NCI-H187 (cell line): ENCODE results near the gene SHROOM3.

ENCODE experiments used
- DNase-seq, 2 experiments: peaks; one replicate each; lab custom pipeline; 2025; lab: John Stamatoyannopoulos, UW

Gene SHROOM3

GRCh38 chr4:76781698-76782595, 346.9 kb downstream of the SHROOM3 start:
- peak; percentile 15 to 37 for DNase-seq

- DNase-seq, result no peak
Observed at GRCh38 chr4:76782837-76783236, 347.8 kb downstream of the SHROOM3 start.

GRCh38 chr4:76783836-76784235, 348.8 kb downstream of the SHROOM3 start:
- DNase-seq, result no peak

GRCh38 chr4:76784237-76784636, 349.2 kb downstream of the SHROOM3 start:
- no peak for DNase-seq

GRCh38 chr4:76787898-76788297, 352.9 kb downstream of the SHROOM3 start:
- no peak for DNase-seq

- no peak for DNase-seq
Observed at GRCh38 chr4:76790377-76790776, 355.3 kb downstream of the SHROOM3 start.

GRCh38 chr4:76791479-76791878, 356.4 kb downstream of the SHROOM3 start:
- DNase-seq, result no peak

GRCh38 chr4:76792418-76792817, 357.4 kb downstream of the SHROOM3 start:
- DNase-seq, result no peak

GRCh38 chr4:76795243-76795642, 360.2 kb downstream of the SHROOM3 start:
- no peak for DNase-seq

GRCh38 chr4:76799140-76799539, 364.1 kb downstream of the SHROOM3 start:
- DNase-seq, result no peak

GRCh38 chr4:76799718-76800117, 364.7 kb downstream of the SHROOM3 start:
- DNase-seq, result no peak

GRCh38 chr4:76800902-76801301, 365.9 kb downstream of the SHROOM3 start:
- DNase-seq, result no peak

GRCh38 chr4:76801621-76802235, 366.7 kb downstream of the SHROOM3 start:
- DNase-seq, result no peak

- DNase-seq, result no peak
Observed at GRCh38 chr4:76802236-76803021, 367.4 kb downstream of the SHROOM3 start.

GRCh38 chr4:76803522-76803921, 368.5 kb downstream of the SHROOM3 start:
- DNase-seq, result no peak

GRCh38 chr4:76804096-76804495, 369.1 kb downstream of the SHROOM3 start:
- DNase-seq, result no peak

- no peak for DNase-seq
Observed at GRCh38 chr4:76806346-76806745, 371.3 kb downstream of the SHROOM3 start.

GRCh38 chr4:76806757-76807156, 371.7 kb downstream of the SHROOM3 start:
- no peak for DNase-seq

- no peak for DNase-seq
Observed at GRCh38 chr4:76809594-76810305, 374.7 kb downstream of the SHROOM3 start.

GRCh38 chr4:76811604-76812412, 376.8 kb downstream of the SHROOM3 start:
- no peak for DNase-seq

- DNase-seq, result no peak
Observed at GRCh38 chr4:76813070-76813469, 378.0 kb downstream of the SHROOM3 start.
